HCT116 (cell line): ENCODE data around the gene RBMS1. TPM values are rescaled to one million over a fixed set of nuclear protein-coding genes. Genes with fewer than 3 reads are reported as not detected.

Experiments used
- ATAC-seq: fragments of 200-7000 bp; cut with Tn5 transposase; 2 replicates; pipeline ENCODE4 v1.9.1; 2020; ENCODE audit warnings: mild to moderate bottlenecking, moderate library complexity
- BruUV-seq: library from RNA; stranded (reverse); fragments of 400-500 nt; replicated peaks from 2 replicates; lab custom pipeline; 2021; lab: Mats Ljungman, UMichigan
- CTCF ChIA-PET: fragments of 300-600 bp; sonication (Branson Sonifier 250); formaldehyde crosslinking; loops from one replicate; lab custom pipeline; 2021; ENCODE audit warnings: antibody characterized with exemption; lab: Charles Lee
- POLR2A ChIA-PET: fragments of 300-600, 350-600 bp; sonication (Branson Sonifier 250); formaldehyde crosslinking; loops from one replicate; lab custom pipeline; 2021; ENCODE audit warnings: antibody characterized with exemption; lab: Charles Lee
- RAD21 ChIA-PET, 2 experiments: fragments of 300-600 bp; sonication (Branson Sonifier 250); formaldehyde crosslinking; loops; one replicate each; lab custom pipeline; 2023; ENCODE audit warnings: low total read pairs in 2 of 2; ENCODE audit not compliant: uncharacterized antibody in 2 of 2, unreplicated experiment in 2 of 2, low non-redundant PET in 1 of 2; lab: Charles Lee
- DNase-seq: peaks from one replicate; pipeline ENCODE4 v3.0.0-alpha.2; 2010; ENCODE audit warnings: low read depth, low spot score
- H2AFZ ChIP-seq: fragments of 200-600 bp; shearing (Covaris generic), sonication (generic); 2 replicates; pipeline ENCODE4 v1.6.1; 2017; ENCODE audit warnings: low read depth, mixed run types, mixed read lengths, antibody characterized with exemption, low read length; ENCODE audit not compliant: poor library complexity, severe bottlenecking
- H3K27ac ChIP-seq: 2 replicates; pipeline ENCODE4 v1.5.1; 2012; ENCODE audit warnings: low read depth, low read length
- H3K27me3 ChIP-seq: fragments of 200-600 bp; sonication (generic); 2 replicates; pipeline ENCODE4 v1.6.1; 2016; ENCODE audit warnings: mixed run types, low read length, mixed read lengths; ENCODE audit not compliant: insufficient read depth
- H3K36me3 ChIP-seq, 2 experiments: fragments of 200-500 bp in 1 of 2; fragments of 200-600 bp in 1 of 2; sonication (Bioruptor generic) in 1 of 2; sonication (generic) in 1 of 2; 2 replicates each; pipeline versions ENCODE4 v1.5.1 to v1.6.1; 2014 to 2016; ENCODE audit warnings: low read length in 2 of 2, inconsistent platforms in 1 of 2, mixed read lengths in 1 of 2, mixed run types in 1 of 2; ENCODE audit not compliant: insufficient read depth in 2 of 2, control insufficient read depth in 1 of 2
- H3K4me1 ChIP-seq, 2 experiments: fragments of 200-600 bp in 1 of 2; sonication (generic) in 1 of 2; 2 replicates each; pipeline versions ENCODE4 v1.5.1 to v1.6.1; 2012 to 2017; ENCODE audit warnings: low read length in 2 of 2, inconsistent platforms in 1 of 2, mild to moderate bottlenecking in 1 of 2, mixed read lengths in 1 of 2, mixed run types in 1 of 2, moderate library complexity in 1 of 2; ENCODE audit not compliant: insufficient read depth in 2 of 2, control insufficient read depth in 1 of 2
- H3K4me2 ChIP-seq: fragments of 200-600 bp; sonication (generic); 2 replicates; pipeline ENCODE4 v1.6.1; 2017; ENCODE audit warnings: mixed run types, low read length, mixed read lengths
- H3K4me3 ChIP-seq, 2 experiments: fragments of 200-600 bp in 1 of 2; sonication (generic) in 1 of 2; replicated peaks in 1 of 2; 2 replicates each; pipeline ENCODE4 v1.5.1; 2011 to 2016; ENCODE audit warnings: low read length in 2 of 2, control low read depth in 1 of 2, low read depth in 1 of 2, mild to moderate bottlenecking in 1 of 2, mixed read lengths in 1 of 2, mixed run types in 1 of 2
- H3K79me2 ChIP-seq: fragments of 200-600 bp; sonication (generic); 2 replicates; pipeline ENCODE4 v1.6.1; 2017; ENCODE audit warnings: mild to moderate bottlenecking, mixed run types, low read length, moderate library complexity, mixed read lengths; ENCODE audit not compliant: insufficient read depth
- H3K9ac ChIP-seq: fragments of 200-600 bp; sonication (generic); 2 replicates; pipeline ENCODE4 v1.6.1; 2016; ENCODE audit warnings: low read length, mixed read lengths
- H3K9me2 ChIP-seq: fragments of 200-600 bp; sonication (generic), shearing (Covaris generic); 2 replicates; pipeline ENCODE4 v1.6.1; 2017; ENCODE audit warnings: mixed run types, mild to moderate bottlenecking, moderate library complexity; ENCODE audit not compliant: insufficient read depth
- H3K9me3 ChIP-seq, 2 experiments: fragments of 200-500 bp in 1 of 2; fragments of 200-600 bp in 1 of 2; sonication (Bioruptor generic) in 1 of 2; sonication (generic) in 1 of 2; 2 replicates each; pipeline ENCODE4 v1.6.1; 2014 to 2017; ENCODE audit warnings: low read length in 2 of 2, mixed read lengths in 2 of 2, inconsistent platforms in 1 of 2, low read depth in 1 of 2, mild to moderate bottlenecking in 1 of 2, mixed run types in 1 of 2, moderate library complexity in 1 of 2; ENCODE audit not compliant: control insufficient read depth in 1 of 2, insufficient read depth in 1 of 2
- H4K20me1 ChIP-seq: fragments of 200-600 bp; sonication (generic), shearing (Covaris generic); 2 replicates; pipeline ENCODE4 v1.6.1; 2017; ENCODE audit warnings: mixed run types, mild to moderate bottlenecking, moderate library complexity; ENCODE audit not compliant: insufficient read depth
- ATF3 ChIP-seq: IDR thresholded peaks from 2 replicates; pipeline ENCODE4 v1.6.1; 2012
- CEBPB ChIP-seq: IDR thresholded peaks from 2 replicates; pipeline ENCODE4 v1.6.1; 2012; ENCODE audit warnings: low read depth
- CTCF ChIP-seq, 3 experiments: fragments of 200-600 bp in 1 of 3; sonication (generic) in 1 of 3; IDR thresholded peaks in 2 of 3; conservative IDR thresholded peaks in 1 of 3; 2 replicates each; pipeline ENCODE4 v1.5.1; 2012 to 2017; ENCODE audit warnings: low read depth in 2 of 3, low read length in 2 of 3, antibody characterized with exemption in 1 of 3, borderline replicate concordance in 1 of 3, control low read depth in 1 of 3, mild to moderate bottlenecking in 1 of 3, mixed read lengths in 1 of 3, mixed run types in 1 of 3, moderate library complexity in 1 of 3; ENCODE audit not compliant: insufficient read depth in 1 of 3
- ELF1 ChIP-seq: IDR thresholded peaks from 2 replicates; pipeline ENCODE4 v1.6.1; 2012; ENCODE audit warnings: low read depth, borderline replicate concordance
- EZH2 ChIP-seq: fragments of 200-600 bp; sonication (generic); IDR thresholded peaks from 2 replicates; pipeline ENCODE4 v1.6.1; 2017; ENCODE audit warnings: antibody characterized with exemption, mixed run types
- EZH2phosphoT487 ChIP-seq: fragments of 200-600 bp; IDR thresholded peaks from 2 replicates; pipeline ENCODE4 v1.6.1; 2018; ENCODE audit warnings: antibody characterized with exemption, borderline replicate concordance
- FOSL1 ChIP-seq: IDR thresholded peaks from 2 replicates; pipeline ENCODE4 v1.6.1; 2012; ENCODE audit warnings: low read depth
- JUND ChIP-seq: IDR thresholded peaks from 2 replicates; pipeline ENCODE4 v1.6.1; 2012
- MAX ChIP-seq: IDR thresholded peaks from 2 replicates; pipeline ENCODE4 v1.6.1; 2012
- POLR2AphosphoS5 ChIP-seq: IDR thresholded peaks from 2 replicates; pipeline ENCODE4 v1.6.1; 2011; ENCODE audit warnings: mild to moderate bottlenecking, low read depth, low read length, moderate library complexity
- RAD21 ChIP-seq: IDR thresholded peaks from 2 replicates; pipeline ENCODE4 v1.6.1; 2012; ENCODE audit warnings: low read depth, mild to moderate bottlenecking
- SIN3A ChIP-seq: IDR thresholded peaks from 2 replicates; pipeline ENCODE4 v1.6.1; 2012; ENCODE audit warnings: low read depth
- SP1 ChIP-seq: IDR thresholded peaks from 2 replicates; pipeline ENCODE4 v1.6.1; 2012; ENCODE audit warnings: low read depth
- SRF ChIP-seq: IDR thresholded peaks from 2 replicates; pipeline ENCODE4 v1.6.1; 2012; ENCODE audit warnings: low read depth
- TCF7L2 ChIP-seq: IDR thresholded peaks from 2 replicates; pipeline ENCODE4 v1.7.0; 2011; ENCODE audit warnings: borderline replicate concordance, inconsistent platforms; ENCODE audit not compliant: insufficient read depth, insufficient read length; ENCODE audit errors: extremely low read depth
- YY1 ChIP-seq: IDR thresholded peaks from 2 replicates; pipeline ENCODE4 v1.6.1; 2011; ENCODE audit warnings: low read length, low read depth, moderate library complexity, mild to moderate bottlenecking; ENCODE audit not compliant: insufficient replicate concordance; ENCODE audit errors: extremely low read depth
- ZFX ChIP-seq: fragments of 450-650 bp; IDR thresholded peaks from 2 replicates; pipeline ENCODE4 v1.6.1; 2017
- ZNF274 ChIP-seq: fragments of 200-500 bp; sonication (Bioruptor generic); IDR thresholded peaks from 2 replicates; pipeline ENCODE4 v1.6.1; 2014; ENCODE audit warnings: mild to moderate bottlenecking, low read depth, low read length, inconsistent platforms
- intact Hi-C: fragments of 100-400 bp; cut with micrococcal nuclease; formaldehyde crosslinking; loops from 2 replicates; pipeline ENCODE4 v1.10.0; 2022
- total RNA-seq: library from RNA; stranded (reverse); gene quantifications from one replicate; pipeline ENCODE4 v1.2.1, GENCODE V29; 2021; ENCODE audit not compliant: unreplicated experiment

The RBMS1 gene
- total RNA-seq, 1 experiment from 2014 or later = 17.6 TPM

- CTCF ChIA-PET = no interaction called here
- no peak overlapping the region for H3K4me2 ChIP-seq
- no peaks in the 10 kb centered on the region for H3K9me3 ChIP-seq
- no peaks in the 10 kb centered on the region for H4K20me1 ChIP-seq
- no peak overlapping the region for H3K4me3 ChIP-seq
- H2AFZ ChIP-seq = no peak overlapping the region
- BruUV-seq = no TSS peak
- no peak for TF ChIP-seq TCF7L2
- no peak for TF ChIP-seq JUND
- TF ChIP-seq, all 23 proteins: peak for 0
- RAD21 ChIA-PET = no interaction called here
- no peak overlapping the region for H3K27ac ChIP-seq
- no peaks in the 10 kb centered on the region for H3K9me2 ChIP-seq
- no peak overlapping the region for H3K9ac ChIP-seq
- ATAC-seq (no peak), DNase-seq (no peak)
- H3K79me2 ChIP-seq = no peaks in the 10 kb centered on the region
- POLR2A ChIA-PET = no interaction called here
- no peaks in the 10 kb centered on the region for H3K4me1 ChIP-seq
- intact Hi-C loops = no loop called here
- no peaks in the 10 kb centered on the region for H3K36me3 ChIP-seq
- no peaks in the 10 kb centered on the region for H3K27me3 ChIP-seq
These were observed 44.5 kb upstream of the RBMS1 start for GRCh38 chr2:160538115-160538514.

- no peak overlapping the region for H3K4me2 ChIP-seq
- no peaks in the 10 kb centered on the region for H3K4me1 ChIP-seq
- ChIA-PET RAD21 (no interaction called here), POLR2A (no interaction called here), CTCF (no interaction called here)
- H2AFZ ChIP-seq = no peak overlapping the region
- ATAC-seq (no peak), DNase-seq (no peak)
- H3K27ac ChIP-seq = no peak overlapping the region
- no peaks in the 10 kb centered on the region for H4K20me1 ChIP-seq
- no peak overlapping the region for H3K4me3 ChIP-seq
- no peak overlapping the region for H3K9ac ChIP-seq
- intact Hi-C loops = no loop called here
- H3K9me3 ChIP-seq = no peaks in the 10 kb centered on the region
- H3K27me3 ChIP-seq = no peaks in the 10 kb centered on the region
- H3K79me2 ChIP-seq = no peaks in the 10 kb centered on the region
- BruUV-seq = no TSS peak
- no peaks in the 10 kb centered on the region for H3K36me3 ChIP-seq
- H3K9me2 ChIP-seq = no peaks in the 10 kb centered on the region
- no peak for TF ChIP-seq EZH2
- no peak for TF ChIP-seq ZFX
- no peak for TF ChIP-seq YY1
- TF ChIP-seq ZNF274 = no peak
- no peak for TF ChIP-seq SRF
- no peak for TF ChIP-seq RAD21
- no peak for TF ChIP-seq SIN3A
- no peak for TF ChIP-seq FOSL1
- no peak for TF ChIP-seq ATF3
- no peak for TF ChIP-seq ELF1
- TF ChIP-seq POLR2AphosphoS5 = no peak
- no peak for TF ChIP-seq TCF7L2
- TF ChIP-seq CEBPB = no peak
- no peak for TF ChIP-seq MAX
- no peak for TF ChIP-seq SP1
- TF ChIP-seq EZH2phosphoT487 = no peak
- no peak for TF ChIP-seq CTCF (IDR thresholded peaks at IDR 0.05 in 2 of 3, conservative IDR thresholded peaks at IDR 0.05 in 1 of 3; ENCODE audit: borderline replicate concordance in 1 of 3, insufficient read depth in 1 of 3, low read depth in 2 of 3, low read length in 2 of 3)
These were observed 41.4 kb upstream of the RBMS1 start for GRCh38 chr2:160534996-160535395.
